Left ventricle myocardium inferior (tissue), 1 donor: Measurements from ENCODE around the gene MCL1. TPM values are rescaled to one million over a fixed set of nuclear protein-coding genes. Genes with fewer than 3 reads are reported as not detected.
A peak's percentile ranks its signal among the peaks of the same experiment; 100 is the strongest.
"Not testable (repeated sequence)": the region's sequence is repeated elsewhere in the genome, so short reads cannot be mapped to it uniquely, and the experiment has no call there.

Experiments used
- DNase-seq: peaks from one replicate; pipeline ENCODE4 v3.0.0-alpha.2; 2020
- H3K27ac ChIP-seq: fragments of 200-600 bp; replicated peaks from 2 replicates; pipeline ENCODE4 v1.8.0; 2021
- H3K27me3 ChIP-seq: fragments of 200-600 bp; 2 replicates; pipeline ENCODE4 v1.8.0; 2021; ENCODE audit warnings: low read depth
- H3K36me3 ChIP-seq: fragments of 200-600 bp; 2 replicates; pipeline ENCODE4 v1.8.0; 2021
- H3K4me1 ChIP-seq: fragments of 200-600 bp; 2 replicates; pipeline ENCODE4 v1.8.0; 2021
- H3K4me3 ChIP-seq: fragments of 200-600 bp; 2 replicates; pipeline ENCODE4 v1.8.0; 2021; ENCODE audit warnings: mild to moderate bottlenecking, moderate library complexity
- H3K9me3 ChIP-seq: fragments of 200-600 bp; replicated peaks from 2 replicates; pipeline ENCODE4 v1.8.0; 2021
- intact Hi-C: fragments of 100-400 bp; cut with micrococcal nuclease; formaldehyde crosslinking; loops from one replicate; pipeline ENCODE4 v1.11.0; 2022
- total RNA-seq: library from RNA; stranded (reverse); fragmentation: NEBNext Ultra II Directional; extraction: Animal tissue kit (Norgen Biotek cat#: 25700); gene quantifications from one replicate; pipeline ENCODE4 v1.2.1, GENCODE V29; 2021
- TF ChIP-seq, protein P1 (sequence below): fragments of 200-600 bp; IDR thresholded peaks from 2 replicates; pipeline ENCODE4 v1.8.0; 2021; ENCODE audit warnings: antibody characterized with exemption, mild to moderate bottlenecking, borderline replicate concordance
- donor health status: DM: no; HTN: yes; CAD: no; lungs with severe emphysema.

MCL1 gene
- total RNA-seq, 1 donor from 2014 or later: 97.0 TPM

- Histone ChIP-seq H3K27me3 (no peaks in the 10 kb centered on the region), H3K27ac (peak overlapping the region; percentile 96), H3K9me3 (no peaks in the 10 kb centered on the region), H3K4me1 (peaks cover 91% of the 10 kb centered on the region), H3K4me3 (peak overlapping the region; percentile 81), H3K36me3 (peaks cover 82% of the 10 kb centered on the region)
- TF ChIP-seq, protein P1, sequence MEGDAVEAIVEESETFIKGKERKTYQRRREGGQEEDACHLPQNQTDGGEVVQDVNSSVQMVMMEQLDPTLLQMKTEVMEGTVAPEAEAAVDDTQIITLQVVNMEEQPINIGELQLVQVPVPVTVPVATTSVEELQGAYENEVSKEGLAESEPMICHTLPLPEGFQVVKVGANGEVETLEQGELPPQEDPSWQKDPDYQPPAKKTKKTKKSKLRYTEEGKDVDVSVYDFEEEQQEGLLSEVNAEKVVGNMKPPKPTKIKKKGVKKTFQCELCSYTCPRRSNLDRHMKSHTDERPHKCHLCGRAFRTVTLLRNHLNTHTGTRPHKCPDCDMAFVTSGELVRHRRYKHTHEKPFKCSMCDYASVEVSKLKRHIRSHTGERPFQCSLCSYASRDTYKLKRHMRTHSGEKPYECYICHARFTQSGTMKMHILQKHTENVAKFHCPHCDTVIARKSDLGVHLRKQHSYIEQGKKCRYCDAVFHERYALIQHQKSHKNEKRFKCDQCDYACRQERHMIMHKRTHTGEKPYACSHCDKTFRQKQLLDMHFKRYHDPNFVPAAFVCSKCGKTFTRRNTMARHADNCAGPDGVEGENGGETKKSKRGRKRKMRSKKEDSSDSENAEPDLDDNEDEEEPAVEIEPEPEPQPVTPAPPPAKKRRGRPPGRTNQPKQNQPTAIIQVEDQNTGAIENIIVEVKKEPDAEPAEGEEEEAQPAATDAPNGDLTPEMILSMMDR: no peak
- intact Hi-C loops: loop anchor here (5.0 kb wide), 1 partner anchor 47 kb away; no protein-coding TSS in a partner anchor
- no peak for DNase-seq
Measured at GRCh38 chr1:150575518-150576366, 3.7 kb downstream of the MCL1 start.

- no peaks in the 10 kb centered on the region for H3K27me3 ChIP-seq
- peaks cover 93% of the 10 kb centered on the region for H3K4me1 ChIP-seq
- DNase-seq: no peak
- H3K9me3 ChIP-seq: no peaks in the 10 kb centered on the region
- H3K27ac ChIP-seq: peak overlapping the region; percentile 96
- peak overlapping the region; percentile 81 for H3K4me3 ChIP-seq
- TF ChIP-seq, protein P1: no peak
- intact Hi-C loops: loop anchor here (5.0 kb wide), 1 partner anchor 47 kb away; no protein-coding TSS in a partner anchor
- H3K36me3 ChIP-seq: peaks cover 82% of the 10 kb centered on the region
Measured at GRCh38 chr1:150575072-150575489, 4.3 kb downstream of the MCL1 start.

DNA sequence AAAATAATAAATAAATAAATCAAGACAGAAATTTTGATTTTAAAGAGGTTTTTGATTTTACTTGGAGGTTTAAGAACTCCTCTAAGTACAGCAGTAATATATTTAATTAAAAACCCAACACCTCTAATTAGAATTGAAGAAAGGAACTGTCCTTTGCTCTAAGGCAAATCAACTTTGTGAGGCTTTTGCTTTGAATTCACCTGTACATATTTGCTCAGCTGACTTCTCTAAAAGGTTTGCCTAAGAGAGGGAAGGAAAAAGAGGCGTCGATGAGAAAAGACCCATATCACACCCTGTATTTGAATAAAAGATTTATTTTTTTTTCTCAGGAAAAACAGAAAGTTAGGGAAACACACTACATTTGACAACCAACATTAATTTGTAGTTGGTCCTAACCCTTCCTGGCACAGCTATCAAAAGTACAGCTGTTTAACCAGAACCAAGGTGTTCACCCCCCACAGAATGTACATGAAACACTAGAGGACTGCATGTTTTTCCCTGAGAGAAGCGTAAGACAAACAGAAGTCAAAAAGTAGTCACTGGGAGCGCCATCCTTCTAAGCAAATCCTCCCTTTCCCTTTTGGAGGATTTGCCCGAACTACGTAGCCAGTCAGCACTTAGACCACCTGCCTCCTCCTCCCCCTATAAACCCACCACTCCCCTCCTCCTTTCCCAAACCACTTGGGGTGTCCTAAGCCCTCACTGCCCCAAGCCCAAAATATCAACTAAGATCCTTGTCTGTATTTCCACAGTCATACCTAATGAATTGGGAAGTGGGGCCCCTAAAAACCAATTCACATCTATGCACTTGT is 4.9 kb downstream of the MCL1 start:
- Histone ChIP-seq H3K36me3 (peaks cover 89% of the 10 kb centered on the region), H3K27me3 (no peaks in the 10 kb centered on the region), H3K4me3 (peak overlapping the region; percentile 81), H3K4me1 (peaks cover 95% of the 10 kb centered on the region), H3K27ac (peak overlapping the region; percentile 96), H3K9me3 (no peaks in the 10 kb centered on the region)
- TF ChIP-seq, protein P1: no peak
- intact Hi-C loops: loop anchor here (5.0 kb wide), 1 partner anchor 48 kb away; no protein-coding TSS in a partner anchor
- DNase-seq: no peak

DNA sequence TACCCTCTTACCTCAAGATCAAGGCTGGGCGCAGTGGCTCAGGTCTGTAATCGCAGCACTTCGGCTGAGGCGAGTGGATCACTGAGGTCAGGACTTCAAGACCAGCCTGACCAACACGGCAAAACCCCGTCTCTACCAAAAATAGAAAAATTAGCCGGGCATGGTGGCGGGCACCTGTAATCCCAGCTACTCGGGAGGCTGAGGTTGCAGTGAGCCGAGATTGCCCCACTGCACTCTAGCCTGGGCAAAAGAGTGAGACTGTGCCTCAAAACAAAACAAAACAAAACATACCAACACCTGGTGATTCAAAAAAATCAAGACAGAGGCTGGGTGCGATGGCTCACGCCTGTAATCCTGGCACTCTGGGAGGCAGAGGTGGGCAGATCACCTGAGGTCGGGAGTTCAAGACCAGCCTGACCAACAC is 5.8 kb downstream of the MCL1 start:
- H3K9me3 ChIP-seq, intact Hi-C loops, H3K27me3 ChIP-seq, DNase-seq: not testable (repeated sequence)
- peak overlapping the region; percentile 96 for H3K27ac ChIP-seq
- peaks cover 85% of the 10 kb centered on the region for H3K36me3 ChIP-seq
- H3K4me1 ChIP-seq: peaks cover 96% of the 10 kb centered on the region
- peak overlapping the region; percentile 81 for H3K4me3 ChIP-seq

DNA sequence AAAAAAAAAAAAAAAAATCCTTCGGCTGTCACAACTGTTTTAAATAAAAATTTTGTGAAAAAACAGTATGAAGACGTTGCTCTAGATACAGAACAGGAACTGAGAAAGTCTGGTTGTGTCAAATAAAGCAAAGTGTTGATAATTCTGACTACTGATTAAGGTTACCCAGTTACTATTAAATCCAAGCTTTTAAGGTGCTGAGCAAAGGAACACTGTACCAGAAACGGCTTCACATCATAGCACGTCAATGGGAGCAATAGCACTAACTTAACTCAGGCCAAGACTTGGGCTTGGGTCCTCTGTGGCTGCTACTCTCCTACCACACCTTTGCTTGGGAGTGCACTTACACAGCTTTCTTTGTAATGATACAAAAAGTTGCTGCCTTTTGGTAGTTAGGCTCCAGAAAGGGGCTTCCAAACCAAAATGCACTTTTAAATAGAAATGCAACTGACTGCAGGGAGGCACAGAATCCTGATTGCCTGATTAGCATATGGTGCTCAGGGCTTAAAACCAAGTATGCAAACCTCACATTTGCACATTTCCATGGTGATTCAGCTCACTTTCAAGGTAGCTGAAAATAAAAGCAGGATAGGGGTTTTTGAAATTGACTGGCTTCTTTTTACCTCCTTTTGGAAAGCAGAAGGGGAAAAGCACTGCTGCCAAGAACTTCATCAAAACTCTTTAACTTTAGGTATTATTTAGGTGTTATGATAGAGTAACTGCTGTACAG is 6.3 kb downstream of the MCL1 start:
- Histone ChIP-seq H3K27me3 (no peaks in the 10 kb centered on the region), H3K4me3 (peak overlapping the region; percentile 81), H3K36me3 (peaks cover 81% of the 10 kb centered on the region), H3K27ac (peak overlapping the region; percentile 96), H3K9me3 (no peaks in the 10 kb centered on the region), H3K4me1 (peaks cover 100% of the 10 kb centered on the region)
- intact Hi-C loops: no loop called here
- no peak for DNase-seq
- TF ChIP-seq, protein P1: no peak
